Activated CD8-positive, alpha-beta T cell treated with anti-CD3 and anti-CD28 coated beads for 36 hours (primary cell): ENCODE results near the gene MPC2. TPM values are rescaled to one million over a fixed set of nuclear protein-coding genes. Genes with fewer than 3 reads are reported as not detected.

Source experiments
- ATAC-seq: fragments of 200-7000 bp; cut with Tn5 transposase; one replicate; pipeline ENCODE4 v1.10.0; 2021; ENCODE audit warnings: mild to moderate bottlenecking, moderate library complexity
- CTCF ChIA-PET: fragments of 350-600 bp; sonication (Branson Sonifier 250); formaldehyde crosslinking; loops from one replicate; lab custom pipeline; 2021; ENCODE audit warnings: antibody characterized with exemption; lab: Charles Lee
- POLR2A ChIA-PET: fragments of 350-600 bp; sonication (Branson Sonifier 250); formaldehyde crosslinking; loops from one replicate; lab custom pipeline; 2021; ENCODE audit warnings: antibody characterized with exemption; lab: Charles Lee
- DNase-seq: peaks from one replicate; pipeline ENCODE4 v3.0.0-alpha.2; 2020
- H3K27ac Mint-ChIP-seq: one replicate; pipeline ENCODE4 v1.8.0; 2021; ENCODE audit warnings: mild to moderate bottlenecking, mixed read lengths
- H3K27me3 Mint-ChIP-seq: one replicate; pipeline ENCODE4 v1.8.0; 2021; ENCODE audit warnings: mixed read lengths
- H3K36me3 Mint-ChIP-seq: one replicate; pipeline ENCODE4 v1.8.0; 2021; ENCODE audit warnings: low read depth, mixed read lengths
- H3K4me1 Mint-ChIP-seq: one replicate; pipeline ENCODE4 v1.8.0; 2021; ENCODE audit warnings: low read depth, mixed read lengths
- H3K4me3 Mint-ChIP-seq: one replicate; pipeline ENCODE4 v1.8.0; 2021; ENCODE audit warnings: mild to moderate bottlenecking, moderate library complexity, mixed read lengths
- H3K9me3 Mint-ChIP-seq: one replicate; pipeline ENCODE4 v1.8.0; 2021; ENCODE audit warnings: mixed read lengths
- intact Hi-C: fragments of 100-400 bp; cut with micrococcal nuclease; formaldehyde crosslinking; loops from one replicate; pipeline ENCODE4 v1.10.0; 2022
- total RNA-seq, 2 experiments: library from RNA; stranded (reverse); gene quantifications; one replicate each; pipeline ENCODE4 v1.2.3, GENCODE V29; 2021
- TF ChIP-seq, protein P1 (sequence below): fragments of 200-600 bp; IDR thresholded peaks from one replicate; pipeline ENCODE4 v1.8.0; 2022; ENCODE audit warnings: antibody characterized with exemption, mild to moderate bottlenecking

MPC2 gene
- total RNA-seq = 10 to 100 TPM; 64.9 to 69.4 TPM

DNA sequence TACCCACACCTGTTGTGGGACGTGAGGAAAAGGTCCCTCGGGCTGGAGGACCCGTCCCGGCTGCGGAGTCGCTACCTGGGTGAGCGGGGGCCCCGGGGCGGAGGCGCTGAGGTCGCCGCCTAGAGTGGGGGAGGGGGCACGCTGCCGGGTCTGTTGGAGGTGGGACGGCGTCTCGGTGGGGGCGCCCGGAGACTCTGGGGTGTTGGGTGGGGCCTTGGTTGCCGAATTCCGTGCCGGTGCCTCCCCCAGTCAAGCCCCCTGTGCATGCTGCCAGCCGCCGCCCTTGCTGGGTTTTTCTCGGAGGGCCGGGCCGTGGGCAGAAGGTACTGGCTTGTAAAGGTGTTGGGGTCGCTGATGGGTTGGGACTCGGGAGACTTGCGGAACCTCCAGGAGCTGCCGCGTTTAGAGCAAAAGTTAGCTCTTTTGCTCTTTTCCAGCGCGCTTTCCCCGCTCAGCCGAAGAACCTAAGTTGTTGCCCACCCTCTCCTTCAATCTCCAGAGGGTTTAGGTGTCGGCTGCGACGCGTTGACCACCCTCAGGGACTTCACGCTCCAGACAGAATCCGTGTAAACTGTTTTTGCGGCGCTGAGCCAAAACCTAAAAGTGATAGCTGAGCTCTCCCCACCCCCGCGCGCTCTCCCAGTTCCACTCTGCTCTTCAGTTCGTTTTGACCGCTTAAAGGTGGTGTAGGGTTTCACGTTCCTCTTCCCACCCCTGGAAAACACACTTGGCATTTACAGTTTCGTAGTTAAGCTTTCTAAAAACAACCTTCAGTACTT is at the start of gene MPC2:
Gene MPC2, minus strand, starts transcription at position 143 of the 779 bp plus-strand sequence. CDS start 1,231 bp downstream, outside the sequence.
- DNase-seq = peak; percentile 79
- TF ChIP-seq, protein P1, sequence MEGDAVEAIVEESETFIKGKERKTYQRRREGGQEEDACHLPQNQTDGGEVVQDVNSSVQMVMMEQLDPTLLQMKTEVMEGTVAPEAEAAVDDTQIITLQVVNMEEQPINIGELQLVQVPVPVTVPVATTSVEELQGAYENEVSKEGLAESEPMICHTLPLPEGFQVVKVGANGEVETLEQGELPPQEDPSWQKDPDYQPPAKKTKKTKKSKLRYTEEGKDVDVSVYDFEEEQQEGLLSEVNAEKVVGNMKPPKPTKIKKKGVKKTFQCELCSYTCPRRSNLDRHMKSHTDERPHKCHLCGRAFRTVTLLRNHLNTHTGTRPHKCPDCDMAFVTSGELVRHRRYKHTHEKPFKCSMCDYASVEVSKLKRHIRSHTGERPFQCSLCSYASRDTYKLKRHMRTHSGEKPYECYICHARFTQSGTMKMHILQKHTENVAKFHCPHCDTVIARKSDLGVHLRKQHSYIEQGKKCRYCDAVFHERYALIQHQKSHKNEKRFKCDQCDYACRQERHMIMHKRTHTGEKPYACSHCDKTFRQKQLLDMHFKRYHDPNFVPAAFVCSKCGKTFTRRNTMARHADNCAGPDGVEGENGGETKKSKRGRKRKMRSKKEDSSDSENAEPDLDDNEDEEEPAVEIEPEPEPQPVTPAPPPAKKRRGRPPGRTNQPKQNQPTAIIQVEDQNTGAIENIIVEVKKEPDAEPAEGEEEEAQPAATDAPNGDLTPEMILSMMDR = no peak
- Mint-ChIP-seq H3K4me3 (peak within 1 kb of the TSS; percentile 90), H3K9me3 (no peaks in the 10 kb centered on the region), H3K4me1 (peaks cover 29% of the 10 kb centered on the region), H3K27ac (peak within 1 kb of the TSS; percentile 100), H3K27me3 (no peaks in the 10 kb centered on the region), H3K36me3 (peaks cover 10% of the 10 kb centered on the region)
- intact Hi-C loops = loop anchor here (5.0 to 10.0 kb wide), 2 partner anchors 145 to 222 kb away; no protein-coding TSS in a partner anchor
- peak; percentile 26 for ATAC-seq
- ChIA-PET POLR2A (interaction anchor here (0.6 to 2.6 kb wide), 15 partner anchors 9 to 306 kb away, joined by 3 to 15 read pairs (median 4); partner anchors contain the start of gene SFT2D2), CTCF (interaction anchor here (2.8 kb wide), 1 partner anchor 145 kb away, joined by 10 read pairs; no protein-coding TSS in a partner anchor)

DNA sequence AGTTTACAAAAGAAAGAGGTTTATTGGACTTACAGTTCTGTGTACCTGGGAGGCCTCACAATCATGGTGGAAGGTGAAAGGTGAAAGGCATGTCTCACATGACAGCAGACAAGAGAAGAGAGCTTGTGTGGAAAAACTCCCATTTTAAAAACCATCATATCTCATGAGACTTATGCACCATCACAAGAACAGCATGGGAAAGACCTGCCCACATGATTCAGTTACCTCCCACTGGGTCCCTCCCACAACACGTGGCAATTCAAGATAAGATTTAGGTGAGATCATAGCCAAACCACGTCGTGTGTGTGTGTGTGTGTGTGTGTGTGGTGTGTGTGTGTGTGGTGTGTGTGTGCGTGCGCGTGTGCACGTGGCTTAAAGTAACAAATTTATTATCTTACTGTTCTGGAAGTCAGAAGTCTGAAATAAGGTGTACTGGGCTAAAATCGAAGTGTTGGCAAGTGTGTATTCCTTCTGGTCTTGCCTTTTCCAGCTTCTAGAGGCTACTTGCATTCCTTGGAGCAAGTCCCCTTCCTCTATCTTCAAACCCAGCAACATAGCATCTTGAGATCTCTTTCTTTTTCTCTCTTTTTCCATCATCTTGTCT is 48.1 kb upstream of the MPC2 start:
- Mint-ChIP-seq H3K9me3 (no peaks in the 10 kb centered on the region), H3K27ac (no peak overlapping the region), H3K27me3 (no peaks in the 10 kb centered on the region), H3K4me3 (no peak overlapping the region), H3K36me3 (peaks cover 9% of the 10 kb centered on the region), H3K4me1 (peaks cover 4% of the 10 kb centered on the region)
- ATAC-seq = peak; percentile 30
- intact Hi-C loops = no loop called here
- CTCF ChIA-PET = interaction anchor here (1.1 kb wide), 1 partner anchor 98 kb away, joined by 3 read pairs; no protein-coding TSS in a partner anchor
- POLR2A ChIA-PET = no interaction called here
- DNase-seq = peak; percentile 43
- TF ChIP-seq, protein P1 = no peak

DNA sequence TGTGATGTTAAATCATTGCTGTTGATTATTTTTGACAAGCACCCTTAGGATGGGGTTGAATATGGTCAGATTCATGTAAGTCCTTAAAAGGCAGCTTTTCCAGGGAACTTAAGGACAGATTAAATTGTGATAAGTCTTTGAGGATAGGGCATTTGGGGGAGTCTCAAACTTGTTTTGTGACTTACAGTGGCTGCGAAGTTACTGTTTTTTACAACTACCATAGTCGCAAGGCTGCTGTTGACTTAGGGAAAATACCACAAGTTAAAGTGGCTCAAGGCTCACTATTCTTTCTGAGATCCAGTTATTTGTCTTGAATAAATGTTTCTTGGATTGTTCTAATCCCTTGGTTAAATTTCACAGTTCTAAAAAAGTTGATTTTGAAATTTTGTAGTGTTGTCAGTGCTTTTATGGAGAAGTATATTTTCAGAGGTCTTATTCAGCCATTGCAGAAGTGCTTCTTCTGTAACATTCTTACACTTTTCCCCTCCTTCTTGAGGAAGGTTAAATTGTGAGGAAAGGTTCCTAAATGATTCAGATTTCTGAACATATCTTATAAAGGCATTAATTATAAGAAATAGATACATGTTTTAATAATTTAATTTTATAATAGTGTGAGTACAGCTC is 47.0 kb upstream of the MPC2 start:
- peaks cover 4% of the 10 kb centered on the region for H3K4me1 Mint-ChIP-seq
- no peaks in the 10 kb centered on the region for H3K27me3 Mint-ChIP-seq
- peaks cover 13% of the 10 kb centered on the region for H3K36me3 Mint-ChIP-seq
- TF ChIP-seq, protein P1 = no peak
- no peak overlapping the region for H3K4me3 Mint-ChIP-seq
- H3K9me3 Mint-ChIP-seq = no peaks in the 10 kb centered on the region
- CTCF ChIA-PET = interaction anchor here (1.1 kb wide), 1 partner anchor 99 kb away, joined by 3 read pairs; no protein-coding TSS in a partner anchor
- DNase-seq = no peak
- intact Hi-C loops = no loop called here
- POLR2A ChIA-PET = no interaction called here
- ATAC-seq = no peak
- no peak overlapping the region for H3K27ac Mint-ChIP-seq

DNA sequence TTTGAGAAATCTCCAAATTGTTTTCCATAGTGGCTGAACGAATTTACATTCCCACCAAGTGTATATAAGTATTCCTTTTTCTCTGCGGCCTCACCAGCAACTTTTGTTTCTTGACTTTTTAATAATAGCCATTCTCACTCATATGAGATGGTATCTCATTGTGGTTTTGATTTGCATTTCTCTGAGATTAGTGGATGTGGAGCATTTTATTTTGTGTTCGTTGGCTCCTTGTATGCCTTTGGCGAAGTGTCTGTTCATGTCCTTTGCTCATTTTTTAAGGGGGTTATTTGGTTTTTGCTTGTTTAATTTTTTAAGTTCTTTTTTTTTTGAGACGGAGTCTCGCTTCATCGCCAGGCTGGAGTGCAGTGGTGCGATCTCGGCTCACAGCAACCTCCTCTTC is 45.1 kb upstream of the MPC2 start:
- Mint-ChIP-seq H3K9me3 (peaks cover 4% of the 10 kb centered on the region), H3K27me3 (no peaks in the 10 kb centered on the region), H3K4me3 (no peak overlapping the region), H3K36me3 (peaks cover 20% of the 10 kb centered on the region), H3K27ac (no peak overlapping the region), H3K4me1 (peaks cover 7% of the 10 kb centered on the region)
- no peak for ATAC-seq
- no peak for DNase-seq
- CTCF ChIA-PET = interaction anchor here (1.3 kb wide), 1 partner anchor 90 kb away, joined by 3 read pairs; no protein-coding TSS in a partner anchor
- TF ChIP-seq, protein P1 = no peak
- POLR2A ChIA-PET = no interaction called here
- intact Hi-C loops = no loop called here
